Activated naive CD4-positive, alpha-beta T cell treated with anti-CD3 and anti-CD28 coated beads for 36 hours (primary cell): ENCODE results near the gene TOX2. TPM values are rescaled to one million over a fixed set of nuclear protein-coding genes. Genes with fewer than 3 reads are reported as not detected.
A peak's percentile ranks its signal among the peaks of the same experiment; 100 is the strongest.

Source experiments
- CTCF ChIA-PET: fragments of 350-600 bp; sonication (Branson Sonifier 250); formaldehyde crosslinking; loops from one replicate; lab custom pipeline; 2021; ENCODE audit warnings: antibody characterized with exemption; lab: Charles Lee
- DNase-seq: peaks from one replicate; pipeline ENCODE4 v3.0.0-alpha.2; 2020
- H3K27ac Mint-ChIP-seq: one replicate; pipeline ENCODE4 v1.8.0; 2021; ENCODE audit warnings: mild to moderate bottlenecking, mixed read lengths
- H3K27me3 Mint-ChIP-seq: one replicate; pipeline ENCODE4 v1.8.0; 2021; ENCODE audit warnings: low read depth, mixed read lengths
- H3K36me3 Mint-ChIP-seq: one replicate; pipeline ENCODE4 v1.8.0; 2021; ENCODE audit warnings: low read depth, mixed read lengths
- H3K4me1 Mint-ChIP-seq: one replicate; pipeline ENCODE4 v1.8.0; 2021; ENCODE audit warnings: low read depth, mixed read lengths
- H3K4me3 Mint-ChIP-seq: one replicate; pipeline ENCODE4 v1.8.0; 2021; ENCODE audit warnings: mild to moderate bottlenecking, moderate library complexity, mixed read lengths
- H3K9me3 Mint-ChIP-seq: one replicate; pipeline ENCODE4 v1.8.0; 2021; ENCODE audit warnings: mixed read lengths
- intact Hi-C: fragments of 100-400 bp; cut with micrococcal nuclease; formaldehyde crosslinking; loops from one replicate; pipeline ENCODE4 v1.15.1; 2023
- total RNA-seq, 2 experiments: library from RNA; stranded (reverse); gene quantifications; one replicate each; pipeline ENCODE4 v1.2.3, GENCODE V29; 2021

The TOX2 gene
- total RNA-seq, 2 experiments from 2014 or later = 1.2 to 1.6 TPM

- peaks cover 26% of the 10 kb centered on the region for H3K4me1 Mint-ChIP-seq
- CTCF ChIA-PET = interaction anchor here (1.1 to 1.4 kb wide), 2 partner anchors 56 to 167 kb away, joined by 3 to 4 read pairs; no protein-coding TSS in a partner anchor
- intact Hi-C loops = loop anchor here (2.0 kb wide), 1 partner anchor 167 kb away; no protein-coding TSS in a partner anchor
- H3K36me3 Mint-ChIP-seq = peaks cover 2% of the 10 kb centered on the region
- no peak overlapping the region for H3K4me3 Mint-ChIP-seq
- no peak for DNase-seq
- H3K9me3 Mint-ChIP-seq = peaks cover 12% of the 10 kb centered on the region
- H3K27me3 Mint-ChIP-seq = peaks cover 43% of the 10 kb centered on the region
- H3K27ac Mint-ChIP-seq = no peak overlapping the region
These were observed 2.7 kb downstream of the TOX2 start for GRCh38 chr20:43917380-43917779.

- Mint-ChIP-seq H3K27me3 (peaks cover 26% of the 10 kb centered on the region), H3K27ac (no peak overlapping the region), H3K9me3 (no peaks in the 10 kb centered on the region), H3K36me3 (no peaks in the 10 kb centered on the region), H3K4me3 (no peak overlapping the region), H3K4me1 (peaks cover 37% of the 10 kb centered on the region)
- CTCF ChIA-PET = interaction anchor here (1.1 kb wide), 1 partner anchor 62 kb away, joined by 3 read pairs; no protein-coding TSS in a partner anchor
- DNase-seq = no peak
- intact Hi-C loops = no loop called here
These were observed 5.2 kb downstream of the TOX2 start for GRCh38 chr20:43919686-43920403.

- CTCF ChIA-PET = interaction anchor here (1.1 kb wide), 1 partner anchor 61 kb away, joined by 3 read pairs; no protein-coding TSS in a partner anchor
These were observed 6.1 kb downstream of the TOX2 start for GRCh38 chr20:43920797-43921196.

GRCh38 chr20:43921227-43921780 is 6.7 kb downstream of the TOX2 start:
- intact Hi-C loops = no loop called here
- Mint-ChIP-seq H3K4me1 (peaks cover 45% of the 10 kb centered on the region), H3K4me3 (no peak overlapping the region), H3K36me3 (no peaks in the 10 kb centered on the region), H3K9me3 (no peaks in the 10 kb centered on the region), H3K27ac (no peak overlapping the region), H3K27me3 (peaks cover 17% of the 10 kb centered on the region)
- DNase-seq = no peak
- CTCF ChIA-PET = interaction anchor here (0.7 kb wide), 1 partner anchor 58 kb away, joined by 4 read pairs; no protein-coding TSS in a partner anchor

More at GRCh38 chr20:43920797-43921196, 6.1 kb downstream of the TOX2 start:
- no peak for DNase-seq
- H3K36me3 Mint-ChIP-seq = no peaks in the 10 kb centered on the region
- no peaks in the 10 kb centered on the region for H3K9me3 Mint-ChIP-seq
- intact Hi-C loops = no loop called here
- H3K4me3 Mint-ChIP-seq = no peak overlapping the region
- H3K27me3 Mint-ChIP-seq = peaks cover 17% of the 10 kb centered on the region
- peaks cover 41% of the 10 kb centered on the region for H3K4me1 Mint-ChIP-seq
- no peak overlapping the region for H3K27ac Mint-ChIP-seq

- DNase-seq = no peak
- Mint-ChIP-seq H3K4me3 (no peak overlapping the region), H3K36me3 (no peaks in the 10 kb centered on the region), H3K27me3 (peaks cover 14% of the 10 kb centered on the region), H3K4me1 (peaks cover 43% of the 10 kb centered on the region), H3K9me3 (no peaks in the 10 kb centered on the region), H3K27ac (no peak overlapping the region)
- CTCF ChIA-PET = no interaction called here
- intact Hi-C loops = no loop called here
These were observed 8.0 kb downstream of the TOX2 start for GRCh38 chr20:43922614-43923013.

GRCh38 chr20:43923322-43923721 is 8.7 kb downstream of the TOX2 start:
- intact Hi-C loops = no loop called here
- no peaks in the 10 kb centered on the region for H3K9me3 Mint-ChIP-seq
- H3K36me3 Mint-ChIP-seq = no peaks in the 10 kb centered on the region
- H3K27ac Mint-ChIP-seq = no peak overlapping the region
- CTCF ChIA-PET = no interaction called here
- H3K4me1 Mint-ChIP-seq = peaks cover 43% of the 10 kb centered on the region
- peak; percentile 31 for DNase-seq
- H3K27me3 Mint-ChIP-seq = peaks cover 11% of the 10 kb centered on the region
- H3K4me3 Mint-ChIP-seq = no peak overlapping the region

GRCh38 chr20:43923917-43924316 is 9.3 kb downstream of the TOX2 start:
- H3K9me3 Mint-ChIP-seq = no peaks in the 10 kb centered on the region
- peaks cover 43% of the 10 kb centered on the region for H3K4me1 Mint-ChIP-seq
- H3K4me3 Mint-ChIP-seq = no peak overlapping the region
- no peak overlapping the region for H3K27ac Mint-ChIP-seq
- CTCF ChIA-PET = interaction anchor here (0.8 to 1.2 kb wide), 2 partner anchors 17 to 98 kb away, joined by 3 read pairs; no protein-coding TSS in a partner anchor
- no peak for DNase-seq
- H3K27me3 Mint-ChIP-seq = peaks cover 11% of the 10 kb centered on the region
- intact Hi-C loops = loop anchor here (2.0 kb wide), 1 partner anchor 31 kb away; no protein-coding TSS in a partner anchor
- H3K36me3 Mint-ChIP-seq = no peaks in the 10 kb centered on the region

- Mint-ChIP-seq H3K4me3 (no peak overlapping the region), H3K27me3 (peaks cover 9% of the 10 kb centered on the region), H3K27ac (no peak overlapping the region), H3K36me3 (no peaks in the 10 kb centered on the region), H3K9me3 (no peaks in the 10 kb centered on the region), H3K4me1 (peaks cover 43% of the 10 kb centered on the region)
- intact Hi-C loops = loop anchor here (1.0 to 2.0 kb wide), 3 partner anchors 10 to 155 kb away; no protein-coding TSS in a partner anchor
- DNase-seq = peak; percentile 75
- CTCF ChIA-PET = interaction anchor here (1.3 kb wide), 2 partner anchors 16 to 175 kb away, joined by 3 to 7 read pairs; no protein-coding TSS in a partner anchor
These were observed 10.6 kb downstream of the TOX2 start for GRCh38 chr20:43925215-43925614.

- peak; percentile 60 for DNase-seq
- intact Hi-C loops = loop anchor here (1.0 to 2.0 kb wide), 3 partner anchors 10 to 154 kb away; no protein-coding TSS in a partner anchor
- Mint-ChIP-seq H3K4me3 (no peak overlapping the region), H3K4me1 (peaks cover 43% of the 10 kb centered on the region), H3K9me3 (no peaks in the 10 kb centered on the region), H3K27me3 (peaks cover 9% of the 10 kb centered on the region), H3K27ac (no peak overlapping the region), H3K36me3 (no peaks in the 10 kb centered on the region)
- CTCF ChIA-PET = interaction anchor here (1.2 to 1.3 kb wide), 5 partner anchors 13 to 176 kb away, joined by 3 to 7 read pairs (median 3); no protein-coding TSS in a partner anchor
These were observed 11.1 kb downstream of the TOX2 start for GRCh38 chr20:43925801-43926200.

- CTCF ChIA-PET = interaction anchor here (0.6 to 1.3 kb wide), 6 partner anchors 13 to 385 kb away, joined by 3 to 7 read pairs (median 3); no protein-coding TSS in a partner anchor
- DNase-seq = no peak
- Mint-ChIP-seq H3K36me3 (no peaks in the 10 kb centered on the region), H3K4me1 (peaks cover 40% of the 10 kb centered on the region), H3K27ac (no peak overlapping the region), H3K4me3 (no peak overlapping the region), H3K27me3 (peaks cover 9% of the 10 kb centered on the region), H3K9me3 (no peaks in the 10 kb centered on the region)
- intact Hi-C loops = no loop called here
These were observed 11.8 kb downstream of the TOX2 start for GRCh38 chr20:43926287-43927050.

GRCh38 chr20:43931976-43932375 is 17.3 kb downstream of the TOX2 start:
- Mint-ChIP-seq H3K27ac (no peak overlapping the region), H3K4me1 (peaks cover 4% of the 10 kb centered on the region), H3K36me3 (no peaks in the 10 kb centered on the region), H3K27me3 (no peaks in the 10 kb centered on the region), H3K4me3 (no peak overlapping the region), H3K9me3 (no peaks in the 10 kb centered on the region)
- DNase-seq = no peak
- CTCF ChIA-PET = no interaction called here
- intact Hi-C loops = no loop called here

GRCh38 chr20:43934833-43935232 is 20.2 kb downstream of the TOX2 start:
- Mint-ChIP-seq H3K27me3 (peaks cover 3% of the 10 kb centered on the region), H3K9me3 (no peaks in the 10 kb centered on the region), H3K36me3 (no peaks in the 10 kb centered on the region), H3K4me3 (no peak overlapping the region), H3K4me1 (peaks cover 8% of the 10 kb centered on the region), H3K27ac (no peak overlapping the region)
- no peak for DNase-seq
- CTCF ChIA-PET = no interaction called here
- intact Hi-C loops = no loop called here
